Type B pancreatic cell (in vitro differentiated cells): ENCODE results near the gene PIEZO1. TPM values are rescaled to one million over a fixed set of nuclear protein-coding genes. Genes with fewer than 3 reads are reported as not detected.

ENCODE experiments used
- DNase-seq: peaks from one replicate; pipeline ENCODE4 v3.0.0; 2021; ENCODE audit warnings: mixed read lengths; ENCODE audit not compliant: unreplicated experiment; ENCODE audit errors: extremely low spot score
- H3K27ac Mint-ChIP-seq: 2 replicates; pipeline ENCODE4 v1.8.0; 2021; ENCODE audit warnings: mild to moderate bottlenecking, mixed read lengths
- H3K27me3 Mint-ChIP-seq: 2 replicates; pipeline ENCODE4 v1.8.0; 2021; ENCODE audit warnings: mixed read lengths
- H3K36me3 Mint-ChIP-seq: 2 replicates; pipeline ENCODE4 v1.8.0; 2021; ENCODE audit warnings: mixed read lengths
- H3K4me1 Mint-ChIP-seq: one replicate; pipeline ENCODE4 v1.8.0; 2021; ENCODE audit warnings: mixed read lengths; ENCODE audit not compliant: unreplicated experiment
- H3K4me3 Mint-ChIP-seq: 2 replicates; pipeline ENCODE4 v1.8.0; 2021; ENCODE audit warnings: mild to moderate bottlenecking, mixed read lengths
- H3K9me3 Mint-ChIP-seq: 2 replicates; pipeline ENCODE4 v1.8.0; 2021; ENCODE audit warnings: mixed read lengths
- CTCF ChIP-seq: fragments of 200-600 bp; sonication (generic); conservative IDR thresholded peaks from 2 replicates; pipeline ENCODE4 v1.5.0; 2021; ENCODE audit warnings: antibody characterized with exemption, mild to moderate bottlenecking
- total RNA-seq: library from RNA; stranded (reverse); gene quantifications from 2 replicates; pipeline ENCODE4 v1.2.1, GENCODE V29; 2021; ENCODE audit warnings: low replicate concordance

PIEZO1 gene
- total RNA-seq, 1 donor from 2014 or later: 33.3 TPM

GRCh38 chr16:88798073-88798472 is 13.1 kb upstream of the PIEZO1 start:
- Mint-ChIP-seq H3K27ac (no peak overlapping the region), H3K4me3 (no peak overlapping the region), H3K27me3 (no peaks in the 10 kb centered on the region), H3K36me3 (no peaks in the 10 kb centered on the region), H3K4me1 (no peaks in the 10 kb centered on the region), H3K9me3 (no peaks in the 10 kb centered on the region)
- DNase-seq: no peak
- no peak for TF ChIP-seq CTCF

GRCh38 chr16:88796278-88796677 is 11.3 kb upstream of the PIEZO1 start:
- no peak for DNase-seq
- TF ChIP-seq CTCF: no peak
- H3K4me1 Mint-ChIP-seq: no peaks in the 10 kb centered on the region
- no peak overlapping the region for H3K4me3 Mint-ChIP-seq
- H3K27me3 Mint-ChIP-seq: no peaks in the 10 kb centered on the region
- no peaks in the 10 kb centered on the region for H3K36me3 Mint-ChIP-seq
- no peak overlapping the region for H3K27ac Mint-ChIP-seq
- H3K9me3 Mint-ChIP-seq: no peaks in the 10 kb centered on the region

- Mint-ChIP-seq H3K4me3 (no peak overlapping the region), H3K27me3 (peaks cover 2% of the 10 kb centered on the region), H3K36me3 (no peaks in the 10 kb centered on the region), H3K9me3 (no peaks in the 10 kb centered on the region), H3K4me1 (no peaks in the 10 kb centered on the region), H3K27ac (no peak overlapping the region)
- no peak for TF ChIP-seq CTCF
- DNase-seq: no peak
Measured at GRCh38 chr16:88793251-88793954, 8.4 kb upstream of the PIEZO1 start.

GRCh38 chr16:88792668-88793250 is 7.7 kb upstream of the PIEZO1 start:
- no peak for TF ChIP-seq CTCF
- peaks cover 6% of the 10 kb centered on the region for H3K27me3 Mint-ChIP-seq
- no peak overlapping the region for H3K27ac Mint-ChIP-seq
- H3K4me3 Mint-ChIP-seq: no peak overlapping the region
- no peaks in the 10 kb centered on the region for H3K36me3 Mint-ChIP-seq
- DNase-seq: no peak
- H3K4me1 Mint-ChIP-seq: no peaks in the 10 kb centered on the region
- H3K9me3 Mint-ChIP-seq: no peaks in the 10 kb centered on the region

GRCh38 chr16:88792078-88792550 is 7.1 kb upstream of the PIEZO1 start:
- H3K9me3 Mint-ChIP-seq: no peaks in the 10 kb centered on the region
- no peak overlapping the region for H3K27ac Mint-ChIP-seq
- no peaks in the 10 kb centered on the region for H3K36me3 Mint-ChIP-seq
- peaks cover 11% of the 10 kb centered on the region for H3K27me3 Mint-ChIP-seq
- H3K4me1 Mint-ChIP-seq: no peaks in the 10 kb centered on the region
- TF ChIP-seq CTCF: no peak
- no peak overlapping the region for H3K4me3 Mint-ChIP-seq
- DNase-seq: no peak
